ENCODE results near the gene WWOX. TPM values are rescaled to one million over a fixed set of nuclear protein-coding genes. Genes with fewer than 3 reads are reported as not detected.

WWOX gene
- total and polyA plus RNA-seq, 2 of the 8 experiments (the other 6 are each of a cell fraction or from before 2014, with no cell fraction given), result 5.4 to 16.7 TPM

DNA sequence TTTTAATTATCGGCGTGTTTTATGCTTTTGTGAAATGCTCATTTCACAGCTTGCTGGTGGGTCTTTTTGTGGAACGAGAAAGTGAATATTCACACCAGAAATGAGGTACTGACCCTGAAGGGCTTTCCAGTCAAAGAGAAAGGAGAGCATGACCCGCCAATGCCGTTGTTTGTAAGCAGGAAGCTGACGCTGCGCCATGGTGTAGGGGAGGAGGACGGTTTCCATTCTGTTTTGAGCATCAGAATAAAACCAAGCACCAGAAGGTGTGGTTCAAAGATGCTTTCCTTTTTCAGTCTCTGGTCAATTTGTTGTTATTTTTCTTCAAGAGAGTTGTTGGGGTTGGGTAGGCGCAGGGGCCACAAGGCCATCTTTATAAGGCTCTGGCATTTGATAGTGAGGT lies 669.3 kb downstream of the WWOX start:
- H4K20me1 ChIP-seq (replicated peaks in 1 of 2; ENCODE audit: control insufficient read depth in 1 of 2, insufficient read depth in 2 of 2, low read length in 2 of 2), result no peaks in the 10 kb centered on the region
- no peaks in the 10 kb centered on the region for H3K9me3 ChIP-seq (ENCODE audit: insufficient read depth in 2 of 2, low read depth in 1 of 2, low read length in 1 of 2)
- H2BK120ac ChIP-seq (replicated peaks; ENCODE audit: low read depth, low read length), result no peak overlapping the region
- H3K4me3 ChIP-seq (ENCODE audit: extremely low read depth in 1 of 4, insufficient read depth in 2 of 4, low read depth in 3 of 4, low read length in 4 of 4), result no peak overlapping the region
- no peak overlapping the region for H3K4me2 ChIP-seq (ENCODE audit: insufficient read depth in 1 of 2, low read depth in 2 of 2, low read length in 2 of 2)
- H4K5ac ChIP-seq (ENCODE audit: insufficient read length, low read depth, low read length), result no peak overlapping the region
- no peak overlapping the region for H2BK20ac ChIP-seq (ENCODE audit: low read length)
- no peak overlapping the region for H3K4ac ChIP-seq (replicated peaks; ENCODE audit: insufficient read length, low read depth, low read length)
- no peak overlapping the region for H2AFZ ChIP-seq (ENCODE audit: low read length)
- WGBS, 2 experiments (ENCODE audit: extremely low coverage in 1 of 2, insufficient coverage in 1 of 2, insufficient read length in 1 of 2, insufficient replicate concordance in 2 of 2, low coverage in 1 of 2, low lambda C conversion rate in 2 of 2, missing lambda C conversion rate in 1 of 2), result 92% methylated on average over 9 of the region's 9 CpGs; no CpG with 5 or more reads in 1 of the 2 experiments
- no peak for FAIRE-seq
- no peak overlapping the region for H2BK5ac ChIP-seq (ENCODE audit: low read depth, low read length)
- H3K14ac ChIP-seq (ENCODE audit: insufficient read length), result no peak overlapping the region
- H3K27me3 ChIP-seq (replicated peaks in 1 of 4; ENCODE audit: control insufficient read depth in 3 of 4, extremely low read depth in 1 of 4, insufficient read depth in 3 of 4, low read length in 3 of 4), result no peaks in the 10 kb centered on the region
- no peak overlapping the region; the same call in 1 of the 2 replicates for H3K18ac ChIP-seq (ENCODE audit: extremely low read depth, low read length)
- no peaks in the 10 kb centered on the region for H3K79me1 ChIP-seq (ENCODE audit: low read depth, low read length)
- H2AK5ac ChIP-seq (ENCODE audit: low read depth, low read length), result no peak overlapping the region
- no peak overlapping the region for H2BK15ac ChIP-seq (ENCODE audit: low read length)
- H3K23ac ChIP-seq (ENCODE audit: insufficient read length), result no peak overlapping the region
- DNase-seq (ENCODE audit: low read depth in 1 of 2, low spot score in 2 of 2), result no peak
- H3K36me3 ChIP-seq (ENCODE audit: control insufficient read depth in 2 of 4, insufficient read depth in 4 of 4, low read length in 3 of 4), result no peaks in the 10 kb centered on the region
- H3K23me2 ChIP-seq (ENCODE audit: low read depth, low read length), result no peaks in the 10 kb centered on the region
- no peak overlapping the region for H2BK12ac ChIP-seq (ENCODE audit: low read depth, low read length)
- ChIA-PET POLR2A (ENCODE audit: partially characterized antibody) (no interaction called here), CTCF (ENCODE audit: partially characterized antibody) (interaction anchor here (0.6 to 1.1 kb wide), 3 partner anchors 29 to 668 kb away, joined by 3 read pairs; no protein-coding TSS in a partner anchor)
- H3K4me1 ChIP-seq (replicated peaks in 1 of 4; ENCODE audit: control insufficient read depth in 3 of 4, insufficient read depth in 4 of 4, low read length in 3 of 4), result no peaks in the 10 kb centered on the region
- H3K9ac ChIP-seq (replicated peaks in 1 of 4; ENCODE audit: extremely low read depth in 1 of 4, low read depth in 3 of 4, low read length in 3 of 4), result no peak overlapping the region
- no peaks in the 10 kb centered on the region for H3K79me2 ChIP-seq (ENCODE audit: control insufficient read depth in 1 of 2, insufficient read depth in 2 of 2, low read length in 2 of 2)
- H4K8ac ChIP-seq (ENCODE audit: extremely low read depth, insufficient read depth, low read length), result no peak overlapping the region
- no peak overlapping the region for H3K27ac ChIP-seq (ENCODE audit: low read depth, low read length)
- H4K91ac ChIP-seq (replicated peaks; ENCODE audit: insufficient read length, low read length), result no peak overlapping the region
- no peak overlapping the region for H3K56ac ChIP-seq (replicated peaks; ENCODE audit: insufficient read length, low read depth, low read length)
- no peak for TF ChIP-seq EGR1 (IDR thresholded peaks at IDR 0.05; ENCODE audit: borderline replicate concordance, low read depth, low read length)
- TF ChIP-seq SRF (IDR thresholded peaks at IDR 0.05; ENCODE audit: low read depth, low read length), result no peak
- TF ChIP-seq RNF2 (IDR thresholded peaks at IDR 0.05; ENCODE audit: borderline replicate concordance, low read depth, low read length, missing control alignments, poor library complexity, severe bottlenecking), result no peak
- no peak for TF ChIP-seq GTF2F1 (IDR thresholded peaks at IDR 0.05; ENCODE audit: borderline replicate concordance, low read depth, low read length)
- no peak for TF ChIP-seq POU5F1 (IDR thresholded peaks at IDR 0.05; ENCODE audit: low read depth, low read length)
- TF ChIP-seq CBX8 (IDR thresholded peaks at IDR 0.05; ENCODE audit: borderline replicate concordance, low read depth, low read length), result no peak
- no peak for TF ChIP-seq PHF8 (conservative IDR thresholded peaks at IDR 0.05; ENCODE audit: low read depth, low read length)
- no peak for TF ChIP-seq KDM5A (IDR thresholded peaks at IDR 0.05; ENCODE audit: low read length)
- no peak for TF ChIP-seq E2F6 (IDR thresholded peaks at IDR 0.05)
- TF ChIP-seq SIRT6 (IDR thresholded peaks at IDR 0.05; ENCODE audit: low read length), result no peak
- no peak for TF ChIP-seq SIX5 (IDR thresholded peaks at IDR 0.05; ENCODE audit: low read depth, low read length)
- TF ChIP-seq TAF7 (optimal IDR thresholded peaks at IDR 0.05; ENCODE audit: borderline replicate concordance, low read depth, low read length), result no peak
- TF ChIP-seq ASH2L (IDR thresholded peaks at IDR 0.05; ENCODE audit: low read length), result no peak
- no peak for TF ChIP-seq NRF1 (IDR thresholded peaks at IDR 0.05; ENCODE audit: low read depth, low read length)

Measured in H1 (cell line).